Stimulated activated CD8-positive, alpha-beta memory T cell treated with anti-CD3 and anti-CD28 coated beads, Interleukin-4, amount 100 ng/mL, for 24 hours (primary cell): ENCODE measurements around the gene RASSF8.
"Not testable (repeated sequence)": the region's sequence is repeated elsewhere in the genome, so short reads cannot be mapped to it uniquely, and the experiment has no call there.

Source experiments
- DNase-seq: peaks from one replicate; pipeline ENCODE4 v3.0.0-alpha.2; 2020; ENCODE audit warnings: low read depth

The RASSF8 gene

GRCh38 chr12:26029736-26030022 lies 71.2 kb downstream of the RASSF8 start:
- no peak for DNase-seq

- no peak for DNase-seq
Observed at GRCh38 chr12:26030371-26030770, 71.9 kb downstream of the RASSF8 start.

GRCh38 chr12:26031318-26031717 lies 72.8 kb downstream of the RASSF8 start:
- no peak for DNase-seq

GRCh38 chr12:26031827-26032226 lies 73.3 kb downstream of the RASSF8 start:
- DNase-seq: no peak

GRCh38 chr12:26032290-26032689 lies 73.8 kb downstream of the RASSF8 start:
- no peak for DNase-seq

GRCh38 chr12:26032719-26033241 lies 74.3 kb downstream of the RASSF8 start:
- no peak for DNase-seq

- no peak for DNase-seq
Observed at GRCh38 chr12:26034371-26035142, 76.1 kb downstream of the RASSF8 start.

GRCh38 chr12:26036877-26037276 lies 78.4 kb downstream of the RASSF8 start:
- no peak for DNase-seq

GRCh38 chr12:26037615-26038220 lies 79.2 kb downstream of the RASSF8 start:
- no peak for DNase-seq

- DNase-seq: no peak
Observed at GRCh38 chr12:26042645-26043044, 84.2 kb downstream of the RASSF8 start.

GRCh38 chr12:26043135-26044006 lies 84.9 kb downstream of the RASSF8 start:
- no peak for DNase-seq

GRCh38 chr12:26044007-26044394 lies 85.5 kb downstream of the RASSF8 start:
- no peak for DNase-seq

GRCh38 chr12:26044592-26044991 lies 86.1 kb downstream of the RASSF8 start:
- no peak for DNase-seq

- no peak for DNase-seq
Observed at GRCh38 chr12:26046203-26046602, 87.7 kb downstream of the RASSF8 start.

GRCh38 chr12:26046906-26047305 lies 88.4 kb downstream of the RASSF8 start:
- no peak for DNase-seq

- DNase-seq: no peak
Observed at GRCh38 chr12:26047401-26048226, 89.1 kb downstream of the RASSF8 start.

- no peak for DNase-seq
Observed at GRCh38 chr12:26052652-26053051, 94.2 kb downstream of the RASSF8 start.

GRCh38 chr12:26054383-26054782 lies 95.9 kb downstream of the RASSF8 start:
- no peak for DNase-seq

GRCh38 chr12:26055087-26055486 lies 96.6 kb downstream of the RASSF8 start:
- DNase-seq: no peak

- no peak for DNase-seq
Observed at GRCh38 chr12:26056335-26056734, 97.9 kb downstream of the RASSF8 start.

- not testable (repeated sequence) for DNase-seq
Observed at GRCh38 chr12:26057271-26057670, 98.8 kb downstream of the RASSF8 start.

- no peak for DNase-seq
Observed at GRCh38 chr12:26058308-26058707, 99.8 kb downstream of the RASSF8 start.
